DOHH2 (cell line): ENCODE data around the gene HAX1.

ENCODE experiments used
- CTCF ChIP-seq: fragments of 200-600 bp; sonication (generic); IDR thresholded peaks from one replicate; pipeline ENCODE4 v1.5.1; 2014; ENCODE audit warnings: antibody characterized with exemption, mild to moderate bottlenecking, low read depth, low read length; ENCODE audit not compliant: poor library complexity, severe bottlenecking
- EZH2phosphoT487 ChIP-seq: fragments of 200-600 bp; sonication (generic); IDR thresholded peaks from 2 replicates; pipeline ENCODE4 v1.6.1; 2017; ENCODE audit warnings: borderline replicate concordance, mild to moderate bottlenecking, antibody characterized with exemption, low read length, moderate library complexity, mixed read lengths

GRCh38 chr1:154306151-154306550 lies 33.7 kb downstream of the HAX1 start:
- TF ChIP-seq CTCF (no peak), EZH2phosphoT487 (no peak)
